ENCODE measurements around the gene ZFP36L1. TPM values are rescaled to one million over a fixed set of nuclear protein-coding genes. Genes with fewer than 3 reads are reported as not detected.

Gene ZFP36L1, protein sequence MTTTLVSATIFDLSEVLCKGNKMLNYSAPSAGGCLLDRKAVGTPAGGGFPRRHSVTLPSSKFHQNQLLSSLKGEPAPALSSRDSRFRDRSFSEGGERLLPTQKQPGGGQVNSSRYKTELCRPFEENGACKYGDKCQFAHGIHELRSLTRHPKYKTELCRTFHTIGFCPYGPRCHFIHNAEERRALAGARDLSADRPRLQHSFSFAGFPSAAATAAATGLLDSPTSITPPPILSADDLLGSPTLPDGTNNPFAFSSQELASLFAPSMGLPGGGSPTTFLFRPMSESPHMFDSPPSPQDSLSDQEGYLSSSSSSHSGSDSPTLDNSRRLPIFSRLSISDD
- 114 to 201 TPM (median 182 TPM) in 5 replicates for total RNA-seq (2022; extraction: Qiagen RNA extraction)

GRCh38 chr14:68792979-68793733 lies at the start of gene ZFP36L1:
Gene ZFP36L1 (minus strand): TSS chr14:68793067. CDS start chr14:68792938, 129 bp downstream.

Other genes starting within 250 kb of the ZFP36L1 start
- gene ACTN1, start 186.2 kb upstream of the ZFP36L1 start, total RNA-seq (2022; extraction: Qiagen RNA extraction) = 171 to 209 TPM (median 192 TPM) in 5 replicates